ENCODE measurements around the gene RHCE. TPM values are rescaled to one million over a fixed set of nuclear protein-coding genes. Genes with fewer than 3 reads are reported as not detected.

Gene RHCE
- 0.75 TPM in 1 of 5 replicates, not detected in the others for total RNA-seq (2022; extraction: Qiagen RNA extraction; ENCODE audit: low read depth)

GRCh38 chr1:25420715-25421114 lies at the start of gene RHCE:
RHCE (minus strand) TSS chr1:25420825; CDS start chr1:25420786, 39 bp downstream.

GRCh38 chr1:25430073-25430966 lies 9.7 kb upstream of the RHCE start, which contains the start of gene MACO1:
MACO1 (plus strand) TSS chr1:25430897; CDS start chr1:25431099, 202 bp downstream.

GRCh38 chr1:25338188-25338981 lies 82.2 kb downstream of the RHCE start, which contains the start of gene TMEM50A:
TMEM50A (plus strand) TSS chr1:25338334; CDS start chr1:25340487, 2,153 bp downstream.

Other genes with a start within 250 kb of the RHCE start
- 33.3 to 51.0 TPM (median 37.3 TPM) in 5 replicates for gene SYF2, start 188.3 kb downstream of the RHCE start, total RNA-seq (2022; extraction: Qiagen RNA extraction; ENCODE audit: low read depth)
- 14.3 to 28.0 TPM (median 25.4 TPM) in 5 replicates for gene RSRP1, start 173.4 kb downstream of the RHCE start, total RNA-seq (2022; extraction: Qiagen RNA extraction; ENCODE audit: low read depth)
- not detected in 5 replicates for gene RHD, start 148.3 kb downstream of the RHCE start, total RNA-seq (2022; extraction: Qiagen RNA extraction; ENCODE audit: low read depth)
- gene TMEM50A, start 82.5 kb downstream of the RHCE start, total RNA-seq (2022; extraction: Qiagen RNA extraction; ENCODE audit: low read depth), result 62.0 to 96.8 TPM (median 71.2 TPM) in 5 replicates
- 8.4 to 12.9 TPM (median 9.5 TPM) in 5 replicates for gene MACO1, start 10.1 kb upstream of the RHCE start, total RNA-seq (2022; extraction: Qiagen RNA extraction; ENCODE audit: low read depth)
- gene LDLRAP1, start 122.8 kb upstream of the RHCE start, total RNA-seq (2022; extraction: Qiagen RNA extraction; ENCODE audit: low read depth), result 6.2 to 11.0 TPM (median 10.4 TPM) in 5 replicates
- 0.09 to 0.63 TPM (median 0.34 TPM) in 5 replicates for gene MAN1C1, start 196.0 kb upstream of the RHCE start, total RNA-seq (2022; extraction: Qiagen RNA extraction; ENCODE audit: low read depth)

All from A549 treated with ZK216348 at 1 μM for 4 hours (cell line).